ENCODE results near the gene TNFRSF12A. TPM values are rescaled to one million over a fixed set of nuclear protein-coding genes. Genes with fewer than 3 reads are reported as not detected.

TNFRSF12A gene
- total and polyA plus RNA-seq, 10 of the 15 experiments (the other 5 are each of a cell fraction or from before 2014, with no cell fraction given) = 0.35 to 1.7 (median 1.2) TPM; not detected in 2

- SMC1A ChIA-PET (ENCODE audit: uncharacterized antibody, unreplicated experiment) = no interaction called here
- intact Hi-C loops (cut with micrococcal nuclease; ENCODE audit: unreplicated experiment) (no loop called here), in situ Hi-C loops (cut with MboI) (no loop called here)
- Histone ChIP-seq H3K4me2 (ENCODE audit: control insufficient read depth, insufficient read depth) (no peak overlapping the region), H3K4me1 (ENCODE audit: control insufficient read depth, insufficient read depth, low read length) (no peaks in the 10 kb centered on the region), H3K4me3 (no peak overlapping the region), H4K20me1 (ENCODE audit: control insufficient read depth, insufficient read depth) (no peaks in the 10 kb centered on the region), H2AFZ (ENCODE audit: control insufficient read depth, low read depth, low read length) (no peak overlapping the region), H3K9me3 (replicated peaks; ENCODE audit: control insufficient read depth, insufficient read depth, low read length) (no peaks in the 10 kb centered on the region), H3K27me3 (replicated peaks in 1 of 2; ENCODE audit: control insufficient read depth in 2 of 2, insufficient read depth in 2 of 2, low read length in 1 of 2) (peaks cover 0 to 8% of the 10 kb centered on the region in 2 experiments; a peak in 3 of 4 replicates), H3K79me2 (ENCODE audit: control insufficient read depth, insufficient read depth, low read length) (no peaks in the 10 kb centered on the region), H3K36me3 (ENCODE audit: control insufficient read depth in 2 of 2, insufficient read depth in 2 of 2, low read length in 1 of 2) (no peaks in the 10 kb centered on the region), H3K27ac (ENCODE audit: control insufficient read depth, insufficient read depth) (no peak overlapping the region), H3K9ac (ENCODE audit: control insufficient read depth, insufficient read depth, low read length) (no peak overlapping the region)
- DNase-seq (ENCODE audit: low read depth, low spot score) = no peak
- RAD21 ChIA-PET (ENCODE audit: unreplicated experiment) = no interaction called here
- POLR2A ChIA-PET = no interaction called here
- no peak for ATAC-seq
- TF ChIP-seq SUPT20H (IDR thresholded peaks at IDR 0.05; ENCODE audit: borderline replicate concordance, control insufficient read depth, low read depth, low read length) (no peak), BHLHE40 (IDR thresholded peaks at IDR 0.05; ENCODE audit: borderline replicate concordance in 1 of 2, low read depth in 2 of 2, low read length in 1 of 2) (no peak)
- BruUV-seq (replicated peaks) = no TSS peak
- 39% methylated on average over 11 of the region's 13 CpGs for WGBS (ENCODE audit: insufficient coverage, insufficient replicate concordance, low lambda C conversion rate, missing lambda C conversion rate)
- CTCF ChIA-PET = no interaction called here
- no peak for FAIRE-seq
Measured at GRCh38 chr16:2996298-2996697, 23.9 kb upstream of the TNFRSF12A start.

- SMC1A ChIA-PET (ENCODE audit: uncharacterized antibody, unreplicated experiment) = no interaction called here
- no peaks in the 10 kb centered on the region for H3K9me3 ChIP-seq (replicated peaks; ENCODE audit: control insufficient read depth, insufficient read depth, low read length)
- CTCF ChIA-PET = interaction anchor here (1.1 to 11.3 kb wide), 2 partner anchors 27 to 129 kb away, joined by 3 to 421 read pairs; partner anchors contain the start of genes CLDN6, HCFC1R1, THOC6 and TNFRSF12A
- DNase-seq (ENCODE audit: low read depth, low spot score) (no peak), FAIRE-seq (no peak), ATAC-seq (no peak)
- H3K4me1 ChIP-seq (ENCODE audit: control insufficient read depth, insufficient read depth, low read length) = no peaks in the 10 kb centered on the region
- RAD21 ChIA-PET (ENCODE audit: unreplicated experiment) = interaction anchor here (0.6 to 2.0 kb wide), 2 partner anchors 28 to 278 kb away, joined by 3 to 9 read pairs; no protein-coding TSS in a partner anchor
- POLR2A ChIA-PET = no interaction called here
- H3K79me2 ChIP-seq (ENCODE audit: control insufficient read depth, insufficient read depth, low read length) = no peaks in the 10 kb centered on the region
- H2AFZ ChIP-seq (ENCODE audit: control insufficient read depth, low read depth, low read length) = no peak overlapping the region
- H3K36me3 ChIP-seq (ENCODE audit: control insufficient read depth in 2 of 2, insufficient read depth in 2 of 2, low read length in 1 of 2) = no peaks in the 10 kb centered on the region
- in situ Hi-C loops (cut with MboI) (no loop called here), intact Hi-C loops (cut with micrococcal nuclease; ENCODE audit: unreplicated experiment) (no loop called here)
- no peak overlapping the region for H3K9ac ChIP-seq (ENCODE audit: control insufficient read depth, insufficient read depth, low read length)
- H3K27me3 ChIP-seq (replicated peaks in 1 of 2; ENCODE audit: control insufficient read depth in 2 of 2, insufficient read depth in 2 of 2, low read length in 1 of 2) = peaks cover 0 to 8% of the 10 kb centered on the region in 2 experiments; a peak in 3 of 4 replicates
- no TSS peak for BruUV-seq (replicated peaks)
- H3K4me3 ChIP-seq = no peak overlapping the region
- no peak overlapping the region for H3K27ac ChIP-seq (ENCODE audit: control insufficient read depth, insufficient read depth)
- no peaks in the 10 kb centered on the region for H4K20me1 ChIP-seq (ENCODE audit: control insufficient read depth, insufficient read depth)
- 33% methylated on average over 6 of the region's 6 CpGs for WGBS (ENCODE audit: insufficient coverage, insufficient replicate concordance, low lambda C conversion rate, missing lambda C conversion rate)
- TF ChIP-seq ZNF24 (IDR thresholded peaks at IDR 0.05) (no peak), PRDM15 (CRISPR knock-in tag; IDR thresholded peaks at IDR 0.05) (no peak), NFYB (IDR thresholded peaks at IDR 0.05; ENCODE audit: insufficient read depth, low read depth, low read length) (no peak), NR2F1 (conservative IDR thresholded peaks at IDR 0.05) (no peak), ZSCAN29 (IDR thresholded peaks at IDR 0.05) (no peak), ELK1 (IDR thresholded peaks at IDR 0.05; ENCODE audit: low read depth, low read length) (no peak), SP1 (IDR thresholded peaks at IDR 0.05; ENCODE audit: low read depth, low read length) (no peak), ZZZ3 (IDR thresholded peaks at IDR 0.05; ENCODE audit: control insufficient read depth, insufficient read length, low read depth) (no peak), SMARCA5 (IDR thresholded peaks at IDR 0.05) (no peak)
- H3K4me2 ChIP-seq (ENCODE audit: control insufficient read depth, insufficient read depth) = no peak overlapping the region
Measured at GRCh38 chr16:2999929-3000328, 20.2 kb upstream of the TNFRSF12A start.
